Common myeloid progenitor, CD34-positive (primary cell): ENCODE results near the gene HMCN2.
"Not testable (repeated sequence)": the region's sequence is repeated elsewhere in the genome, so short reads cannot be mapped to it uniquely, and the experiment has no call there.

ENCODE experiments used
- CTCF ChIA-PET: fragments of 350-600 bp; sonication (Branson Sonifier 250); formaldehyde crosslinking; loops from one replicate; lab custom pipeline; 2021; ENCODE audit warnings: antibody characterized with exemption; lab: Charles Lee
- POLR2A ChIA-PET: fragments of 350-600 bp; sonication (Branson Sonifier 250); formaldehyde crosslinking; loops from one replicate; lab custom pipeline; 2021; ENCODE audit warnings: antibody characterized with exemption; lab: Charles Lee
- DNase-seq, 3 donors: peaks; one replicate each; pipeline versions ENCODE4 v3.0.0 to v3.0.0-alpha.2; 2013
- H3K27ac ChIP-seq, 2 experiments: 1 replicate in 1 of 2; 2 replicates in 1 of 2; pipeline ENCODE4 v1.7.0; 2013; ENCODE audit warnings: inconsistent platforms in 2 of 2, low read length in 2 of 2, mild to moderate bottlenecking in 2 of 2, low read depth in 1 of 2, moderate library complexity in 1 of 2; ENCODE audit not compliant: severe bottlenecking in 2 of 2, insufficient read depth in 1 of 2, poor library complexity in 1 of 2
- H3K27me3 ChIP-seq, 5 experiments: replicated peaks in 2 of 5; 1 replicate in 3 of 5; 2 replicates in 2 of 5; pipeline versions ENCODE4 v1.6.1 to v1.7.0; 2013; ENCODE audit warnings: low read length in 4 of 5, mild to moderate bottlenecking in 2 of 5, moderate library complexity in 2 of 5, inconsistent platforms in 1 of 5; ENCODE audit not compliant: insufficient read depth in 5 of 5, control insufficient read depth in 4 of 5
- H3K36me3 ChIP-seq, 4 experiments: 1 replicate in 2 of 4; 2 replicates in 2 of 4; pipeline versions ENCODE4 v1.6.1 to v1.7.0; 2013; ENCODE audit warnings: low read length in 3 of 4, control low read depth in 1 of 4, mild to moderate bottlenecking in 1 of 4; ENCODE audit not compliant: control insufficient read depth in 4 of 4, insufficient read depth in 4 of 4
- H3K4me1 ChIP-seq, 4 experiments: 1 replicate in 3 of 4; 2 replicates in 1 of 4; pipeline versions ENCODE4 v1.6.1 to v1.7.1; 2013; ENCODE audit warnings: low read length in 3 of 4, mild to moderate bottlenecking in 3 of 4, control low read depth in 1 of 4, inconsistent platforms in 1 of 4, moderate library complexity in 1 of 4; ENCODE audit not compliant: control insufficient read depth in 4 of 4, insufficient read depth in 4 of 4; ENCODE audit errors: control extremely low read depth in 1 of 4
- H3K4me3 ChIP-seq, 7 experiments: 1 replicate in 4 of 7; 2 replicates in 3 of 7; pipeline versions ENCODE4 v1.5.1 to v1.7.0; 2013; ENCODE audit warnings: mild to moderate bottlenecking in 7 of 7, low read length in 6 of 7, moderate library complexity in 6 of 7, inconsistent platforms in 2 of 7, low read depth in 2 of 7, control low read depth in 1 of 7; ENCODE audit not compliant: insufficient read depth in 4 of 7, control insufficient read depth in 1 of 7; ENCODE audit errors: extremely low read depth in 1 of 7
- H3K9me3 ChIP-seq, 5 experiments: 1 replicate in 4 of 5; 2 replicates in 1 of 5; pipeline versions ENCODE4 v1.6.1 to v1.7.1; 2013; ENCODE audit warnings: low read length in 4 of 5, mild to moderate bottlenecking in 2 of 5, inconsistent platforms in 1 of 5, low read depth in 1 of 5, moderate library complexity in 1 of 5; ENCODE audit not compliant: control insufficient read depth in 4 of 5, insufficient read depth in 2 of 5; ENCODE audit errors: control extremely low read depth in 1 of 5
- WGBS: methylation state at CpG from one replicate; pipeline ENCODE4 v1.1.5; 2013; ENCODE audit not compliant: insufficient coverage; 5-methylcytosine and 5-hydroxymethylcytosine counted together

The HMCN2 gene

GRCh38 chr9:130396581-130396980 lies 131.0 kb downstream of the HMCN2 start:
- peaks cover 0 to 4% (median 0%) of the 10 kb centered on the region in 5 experiments for H3K27me3 ChIP-seq
- no peak overlapping the region for H3K4me3 ChIP-seq
- H3K27ac ChIP-seq = no peak overlapping the region
- DNase-seq = no peak
- H3K36me3 ChIP-seq = no peaks in the 10 kb centered on the region
- no peaks in the 10 kb centered on the region for H3K9me3 ChIP-seq
- WGBS = 100% methylated on average over 3 of the region's 4 CpGs
- ChIA-PET CTCF (no interaction called here), POLR2A (interaction anchor here (0.7 kb wide), 1 partner anchor 598 kb away, joined by 4 read pairs; no protein-coding TSS in a partner anchor)
- no peaks in the 10 kb centered on the region for H3K4me1 ChIP-seq

- H3K27ac ChIP-seq = no peak overlapping the region
- H3K9me3 ChIP-seq = no peaks in the 10 kb centered on the region
- H3K27me3 ChIP-seq = peaks cover 0 to 4% (median 0%) of the 10 kb centered on the region in 5 experiments
- CTCF ChIA-PET = interaction anchor here (1.1 kb wide), 1 partner anchor 45 kb away, joined by 3 read pairs; no protein-coding TSS in a partner anchor
- no peak for DNase-seq
- H3K36me3 ChIP-seq = no peaks in the 10 kb centered on the region
- 100% methylated on average over 10 of the region's 17 CpGs for WGBS
- no peak overlapping the region for H3K4me3 ChIP-seq
- POLR2A ChIA-PET = interaction anchor here (0.7 kb wide), 1 partner anchor 270 kb away, joined by 3 read pairs; no protein-coding TSS in a partner anchor
- no peaks in the 10 kb centered on the region for H3K4me1 ChIP-seq
Observed at GRCh38 chr9:130398487-130399240, 133.1 kb downstream of the HMCN2 start.

DNA sequence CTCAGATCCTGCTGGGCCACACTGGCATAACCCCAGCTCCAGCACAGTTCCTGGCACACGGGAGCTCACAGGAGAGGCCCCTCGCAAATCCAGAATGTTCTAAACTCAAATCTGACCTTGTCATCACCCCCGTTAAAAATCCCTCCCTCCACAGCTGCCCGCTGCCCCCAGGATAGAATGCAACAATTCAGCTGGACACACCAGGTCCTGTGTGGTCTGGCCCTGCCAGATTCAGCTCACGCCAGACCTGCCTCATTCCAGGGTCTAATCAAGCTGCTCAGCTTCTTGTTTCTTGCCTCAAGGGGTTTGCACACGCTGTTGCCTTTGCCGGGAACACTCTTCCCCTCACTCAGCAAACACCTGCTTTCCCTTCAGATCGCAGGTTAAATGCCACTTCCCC lies 134.2 kb downstream of the HMCN2 start:
- WGBS = 88% methylated on average over 7 of the region's 8 CpGs
- POLR2A ChIA-PET = no interaction called here

DNA sequence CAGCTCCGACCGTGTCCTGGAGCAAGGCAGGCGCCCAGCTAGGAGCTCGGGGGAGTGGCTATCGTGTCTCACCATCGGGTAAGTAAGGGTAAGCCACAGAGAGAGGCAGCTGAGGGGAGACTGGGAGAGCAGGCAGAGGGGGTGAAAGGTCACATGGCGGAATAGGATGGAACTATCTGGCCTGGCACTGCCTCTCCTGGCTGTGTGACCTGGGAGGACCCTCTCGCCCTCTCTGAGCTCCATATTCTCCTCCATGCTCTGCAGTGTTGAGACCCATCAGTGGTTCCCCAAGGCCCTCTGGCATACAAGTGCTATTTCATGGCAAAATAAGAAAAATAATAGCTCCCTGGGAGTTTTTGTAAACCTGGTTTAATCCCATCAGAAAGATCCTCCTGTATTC lies 135.3 kb downstream of the HMCN2 start:
- H3K27me3 ChIP-seq = peaks cover 0 to 4% (median 0%) of the 10 kb centered on the region in 5 experiments
- 94% methylated on average over 8 of the region's 8 CpGs for WGBS
- no peak for DNase-seq
- CTCF ChIA-PET = no interaction called here
- no peaks in the 10 kb centered on the region for H3K36me3 ChIP-seq
- POLR2A ChIA-PET = no interaction called here
- no peak overlapping the region for H3K4me3 ChIP-seq
- H3K27ac ChIP-seq = no peak overlapping the region
- no peaks in the 10 kb centered on the region for H3K4me1 ChIP-seq
- H3K9me3 ChIP-seq = no peaks in the 10 kb centered on the region

More for the DNA sequence above, 134.2 kb downstream of the HMCN2 start:
- Histone ChIP-seq H3K27me3 (peaks cover 0 to 4% (median 0%) of the 10 kb centered on the region in 5 experiments), H3K36me3 (no peaks in the 10 kb centered on the region), H3K9me3 (no peaks in the 10 kb centered on the region), H3K4me3 (no peak overlapping the region), H3K27ac (no peak overlapping the region), H3K4me1 (no peaks in the 10 kb centered on the region)
- CTCF ChIA-PET = interaction anchor here (1.1 kb wide), 1 partner anchor 46 kb away, joined by 3 read pairs; no protein-coding TSS in a partner anchor
- no peak for DNase-seq

GRCh38 chr9:130401742-130402141 lies 136.2 kb downstream of the HMCN2 start:
- H3K4me3 ChIP-seq, POLR2A ChIA-PET, CTCF ChIA-PET, H3K4me1 ChIP-seq, H3K27ac ChIP-seq, H3K36me3 ChIP-seq, H3K27me3 ChIP-seq, DNase-seq, H3K9me3 ChIP-seq: not testable (repeated sequence)
- 100% methylated on average over 2 of the region's 3 CpGs for WGBS

DNA sequence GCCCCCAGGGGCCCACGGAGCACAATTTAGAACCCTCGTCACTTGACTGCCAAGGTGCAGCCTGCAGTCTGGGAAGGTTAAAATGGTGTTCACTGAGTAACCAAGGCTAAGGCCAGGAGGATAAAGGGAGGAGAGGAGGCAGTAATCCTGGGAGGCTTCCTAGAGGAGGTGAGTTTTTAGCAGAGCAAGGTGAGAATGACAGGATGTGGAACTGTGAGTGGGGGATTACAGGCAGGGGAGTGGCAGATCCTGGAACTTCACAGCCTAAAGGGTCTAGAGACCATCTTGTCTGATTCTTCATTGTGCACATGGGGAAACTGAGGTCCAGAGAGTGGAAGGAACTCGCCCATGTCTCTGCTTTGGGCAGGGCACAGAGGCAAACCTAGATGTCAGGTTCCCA lies 136.7 kb downstream of the HMCN2 start:
- Histone ChIP-seq H3K4me1 (no peaks in the 10 kb centered on the region), H3K36me3 (no peaks in the 10 kb centered on the region), H3K9me3 (no peaks in the 10 kb centered on the region), H3K27ac (no peak overlapping the region), H3K27me3 (peaks cover 0 to 4% (median 0%) of the 10 kb centered on the region in 5 experiments), H3K4me3 (no peak overlapping the region)
- ChIA-PET POLR2A (no interaction called here), CTCF (no interaction called here)
- WGBS = 100% methylated on average over 2 of the region's 3 CpGs
- no peak for DNase-seq

- Histone ChIP-seq H3K36me3 (no peaks in the 10 kb centered on the region), H3K4me1 (no peaks in the 10 kb centered on the region), H3K27me3 (peaks cover 0 to 4% (median 0%) of the 10 kb centered on the region in 5 experiments), H3K27ac (no peak overlapping the region), H3K9me3 (no peaks in the 10 kb centered on the region), H3K4me3 (no peak overlapping the region)
- no peak for DNase-seq
- ChIA-PET CTCF (no interaction called here), POLR2A (no interaction called here)
- 90% methylated on average over 23 of the region's 28 CpGs for WGBS
Observed at GRCh38 chr9:130402645-130403440, 137.3 kb downstream of the HMCN2 start.
